Nephron (organoid): ENCODE data around the gene OR5H6.

ENCODE experiments used
- H3K27ac Mint-ChIP-seq, 3 experiments: 2 replicates each; pipeline ENCODE4 v1.8.0; 2020; ENCODE audit warnings: mixed read lengths in 3 of 3, mild to moderate bottlenecking in 2 of 3, moderate library complexity in 1 of 3
- H3K27me3 Mint-ChIP-seq: 2 replicates; pipeline ENCODE4 v1.8.0; 2021; ENCODE audit warnings: low read depth, mild to moderate bottlenecking, moderate library complexity, mixed read lengths
- H3K36me3 Mint-ChIP-seq: 2 replicates; pipeline ENCODE4 v1.8.0; 2020; ENCODE audit warnings: low read depth, mixed read lengths
- H3K4me1 Mint-ChIP-seq: 2 replicates; pipeline ENCODE4 v1.8.0; 2020; ENCODE audit warnings: mixed read lengths
- H3K4me3 Mint-ChIP-seq, 3 experiments: 2 replicates each; pipeline ENCODE4 v1.8.0; 2020; ENCODE audit warnings: mild to moderate bottlenecking in 3 of 3, mixed read lengths in 3 of 3, moderate library complexity in 2 of 3
- H3K9me3 Mint-ChIP-seq: 2 replicates; pipeline ENCODE4 v1.8.0; 2020; ENCODE audit warnings: mixed read lengths
- TF ChIP-seq, protein P1 (sequence below), 3 experiments: fragments of 200-600 bp; sonication (generic); IDR thresholded peaks; one replicate each; pipeline ENCODE4 v1.5.0; 2021; ENCODE audit warnings: antibody characterized with exemption in 3 of 3; ENCODE audit not compliant: unreplicated experiment in 3 of 3

OR5H6 gene

DNA sequence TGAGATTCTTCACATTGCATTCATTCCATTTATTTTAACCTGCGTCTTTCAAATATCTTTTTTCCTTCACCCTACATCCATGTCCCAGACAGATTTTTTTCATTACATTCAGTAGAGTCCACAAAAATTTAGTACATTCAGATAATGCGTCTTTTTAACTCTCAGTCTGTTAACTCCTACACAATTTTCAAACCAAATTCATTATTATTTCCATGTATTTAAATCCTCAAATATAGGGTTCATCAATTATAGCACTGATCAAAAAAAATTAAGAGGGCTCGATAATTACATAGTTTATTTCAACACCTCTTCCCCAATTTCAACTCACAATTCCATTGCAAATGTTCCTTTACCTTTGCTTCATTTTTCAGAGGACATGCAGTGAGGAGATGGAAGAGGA lies at the start of gene OR5H6:
Gene OR5H6, plus strand, starts transcription at position 301 of the 400 bp plus-strand sequence. Its CDS starts 89 bp downstream, at position 390.
- no peak within 1 kb of the TSS for H3K27ac Mint-ChIP-seq
- peaks cover 2% of the 10 kb centered on the region for H3K9me3 Mint-ChIP-seq
- H3K4me3 Mint-ChIP-seq, result no peak within 1 kb of the TSS
- no peaks in the 10 kb centered on the region for H3K4me1 Mint-ChIP-seq
- H3K36me3 Mint-ChIP-seq, result no peaks in the 10 kb centered on the region
- no peaks in the 10 kb centered on the region for H3K27me3 Mint-ChIP-seq
- TF ChIP-seq, protein P1, sequence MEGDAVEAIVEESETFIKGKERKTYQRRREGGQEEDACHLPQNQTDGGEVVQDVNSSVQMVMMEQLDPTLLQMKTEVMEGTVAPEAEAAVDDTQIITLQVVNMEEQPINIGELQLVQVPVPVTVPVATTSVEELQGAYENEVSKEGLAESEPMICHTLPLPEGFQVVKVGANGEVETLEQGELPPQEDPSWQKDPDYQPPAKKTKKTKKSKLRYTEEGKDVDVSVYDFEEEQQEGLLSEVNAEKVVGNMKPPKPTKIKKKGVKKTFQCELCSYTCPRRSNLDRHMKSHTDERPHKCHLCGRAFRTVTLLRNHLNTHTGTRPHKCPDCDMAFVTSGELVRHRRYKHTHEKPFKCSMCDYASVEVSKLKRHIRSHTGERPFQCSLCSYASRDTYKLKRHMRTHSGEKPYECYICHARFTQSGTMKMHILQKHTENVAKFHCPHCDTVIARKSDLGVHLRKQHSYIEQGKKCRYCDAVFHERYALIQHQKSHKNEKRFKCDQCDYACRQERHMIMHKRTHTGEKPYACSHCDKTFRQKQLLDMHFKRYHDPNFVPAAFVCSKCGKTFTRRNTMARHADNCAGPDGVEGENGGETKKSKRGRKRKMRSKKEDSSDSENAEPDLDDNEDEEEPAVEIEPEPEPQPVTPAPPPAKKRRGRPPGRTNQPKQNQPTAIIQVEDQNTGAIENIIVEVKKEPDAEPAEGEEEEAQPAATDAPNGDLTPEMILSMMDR (IDR thresholded peaks at IDR 0.05; ENCODE audit: unreplicated experiment in 3 of 3), result no peak

DNA sequence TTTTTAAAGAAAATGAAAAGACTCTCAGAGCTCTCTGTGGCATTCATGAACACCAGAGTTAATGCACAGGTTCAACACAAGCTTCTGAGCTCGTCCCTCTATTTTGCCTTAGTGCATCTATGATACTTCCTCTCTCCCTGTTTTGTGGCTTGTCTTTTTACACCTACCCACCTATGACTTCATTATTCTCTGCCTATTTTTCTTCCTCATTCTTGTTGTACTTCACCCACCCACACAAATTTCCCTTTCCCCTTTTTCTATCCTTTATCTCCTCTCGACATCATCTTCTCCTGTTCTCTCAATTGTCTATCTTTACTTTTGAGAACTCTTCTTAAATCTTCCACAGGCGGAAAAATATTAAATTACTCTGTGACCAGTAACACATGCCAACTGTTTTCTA lies 49.0 kb upstream of the OR5H6 start:
- H3K27me3 Mint-ChIP-seq, result no peaks in the 10 kb centered on the region
- H3K4me3 Mint-ChIP-seq, result no peak overlapping the region
- TF ChIP-seq, protein P1 (IDR thresholded peaks at IDR 0.05; ENCODE audit: unreplicated experiment in 3 of 3), result no peak
- no peaks in the 10 kb centered on the region for H3K4me1 Mint-ChIP-seq
- no peaks in the 10 kb centered on the region for H3K36me3 Mint-ChIP-seq
- no peak overlapping the region for H3K27ac Mint-ChIP-seq
- no peaks in the 10 kb centered on the region for H3K9me3 Mint-ChIP-seq

- H3K27ac Mint-ChIP-seq, result no peak overlapping the region
- H3K27me3 Mint-ChIP-seq, result no peaks in the 10 kb centered on the region
- TF ChIP-seq, protein P1 (IDR thresholded peaks at IDR 0.05; ENCODE audit: unreplicated experiment in 3 of 3), result no peak
- no peaks in the 10 kb centered on the region for H3K9me3 Mint-ChIP-seq
- H3K4me3 Mint-ChIP-seq, result no peak overlapping the region
- H3K36me3 Mint-ChIP-seq, result no peaks in the 10 kb centered on the region
- H3K4me1 Mint-ChIP-seq, result no peaks in the 10 kb centered on the region
Measured at GRCh38 chr3:98223907-98224672, 40.0 kb upstream of the OR5H6 start.

DNA sequence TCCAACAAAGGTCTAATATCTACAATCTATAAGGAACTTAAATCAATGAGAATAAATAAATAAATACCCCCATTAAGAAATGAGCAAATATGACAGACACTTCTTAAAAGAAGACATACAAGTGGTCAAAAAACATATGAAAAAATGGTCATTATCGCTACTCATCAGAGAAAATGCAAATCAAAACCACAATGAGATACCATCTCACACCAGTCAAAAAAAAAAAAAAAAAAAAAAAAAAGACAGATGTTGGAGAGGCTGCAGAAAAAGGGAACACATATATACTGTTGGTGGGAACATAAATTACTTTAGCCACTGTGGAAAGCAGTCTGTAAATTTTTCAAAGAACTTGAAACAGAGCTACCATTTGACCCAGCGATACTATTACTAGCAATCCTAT lies 31.6 kb upstream of the OR5H6 start:
- TF ChIP-seq, protein P1 (IDR thresholded peaks at IDR 0.05; ENCODE audit: unreplicated experiment in 3 of 3), result no peak
- no peaks in the 10 kb centered on the region for H3K9me3 Mint-ChIP-seq
- H3K4me3 Mint-ChIP-seq, result no peak overlapping the region

DNA sequence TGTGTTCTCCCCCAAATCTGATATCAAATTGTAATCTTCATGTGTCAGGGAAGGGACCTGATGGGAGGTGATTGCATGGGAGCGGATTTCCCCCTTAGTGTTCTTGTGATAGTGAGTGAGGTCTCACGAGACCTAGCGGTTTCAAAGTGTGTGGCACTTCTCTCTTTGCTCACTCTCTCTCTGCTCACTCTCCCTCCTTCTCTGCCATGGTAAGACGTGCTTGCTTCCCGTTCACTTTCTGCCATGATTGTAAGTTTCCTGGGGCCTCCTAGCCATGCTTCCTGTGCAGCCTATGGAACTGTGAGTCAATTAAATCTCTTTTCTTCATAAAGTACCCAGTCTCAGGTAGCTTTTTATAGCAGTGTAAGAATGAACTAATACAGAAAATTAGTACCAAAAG lies 30.6 kb upstream of the OR5H6 start:
- Mint-ChIP-seq H3K4me1 (no peaks in the 10 kb centered on the region), H3K9me3 (no peaks in the 10 kb centered on the region), H3K4me3 (no peak overlapping the region), H3K27ac (no peak overlapping the region), H3K36me3 (no peaks in the 10 kb centered on the region), H3K27me3 (no peaks in the 10 kb centered on the region)
- TF ChIP-seq, protein P1 (IDR thresholded peaks at IDR 0.05; ENCODE audit: unreplicated experiment in 3 of 3), result no peak

More for the DNA sequence above, 31.6 kb upstream of the OR5H6 start:
- H3K36me3 Mint-ChIP-seq, result no peaks in the 10 kb centered on the region
- no peaks in the 10 kb centered on the region for H3K27me3 Mint-ChIP-seq
- H3K4me1 Mint-ChIP-seq, result no peaks in the 10 kb centered on the region
- H3K27ac Mint-ChIP-seq, result no peak overlapping the region

DNA sequence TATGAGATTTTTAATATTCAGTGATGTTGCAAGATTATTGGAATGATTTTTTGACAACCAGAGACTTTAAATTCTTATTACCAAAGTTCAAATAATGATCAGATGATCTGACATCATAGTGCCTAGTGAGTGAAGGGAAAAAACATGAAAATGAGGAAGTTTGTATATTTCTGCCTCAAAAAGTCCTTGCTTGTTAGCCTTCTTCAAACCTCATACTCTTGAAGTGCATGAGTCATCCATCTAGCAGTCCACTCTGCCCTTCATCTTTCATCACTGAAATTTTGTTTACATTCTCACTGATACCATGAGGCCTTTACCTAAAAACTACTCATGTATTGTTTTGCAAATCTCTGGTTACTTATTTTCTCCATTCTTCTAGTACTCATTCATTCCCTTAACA lies 23.9 kb upstream of the OR5H6 start:
- Mint-ChIP-seq H3K4me1 (no peaks in the 10 kb centered on the region), H3K27ac (no peak overlapping the region), H3K27me3 (no peaks in the 10 kb centered on the region), H3K36me3 (no peaks in the 10 kb centered on the region), H3K4me3 (no peak overlapping the region), H3K9me3 (no peaks in the 10 kb centered on the region)
- TF ChIP-seq, protein P1 (IDR thresholded peaks at IDR 0.05; ENCODE audit: unreplicated experiment in 3 of 3), result no peak
